HepG2 (cell line): Measurements from ENCODE around the gene UBR3. TPM values are rescaled to one million over a fixed set of nuclear protein-coding genes. Genes with fewer than 3 reads are reported as not detected.

Experiments used
- AGO2 ChIP-seq: fragments of 200-400 bp; formaldehyde crosslinking; optimal IDR thresholded peaks from 2 replicates; pipeline ENCODE3; 2017; ENCODE audit warnings: mild to moderate bottlenecking, low read depth, low read length, moderate library complexity
- ARHGAP35 ChIP-seq: sonication (generic); formaldehyde crosslinking; IDR thresholded peaks from 2 replicates; pipeline ENCODE4 v1.9.0; 2022; ENCODE audit warnings: mild to moderate bottlenecking, inconsistent platforms, moderate library complexity, missing genetic modification reagents, borderline replicate concordance
- BRCA1 ChIP-seq: sonication (generic); formaldehyde crosslinking; IDR thresholded peaks from 2 replicates; pipeline ENCODE4 v1.4.0; 2020; ENCODE audit warnings: missing genetic modification reagents
- EP300 ChIP-seq, 3 experiments: sonication (generic) in 1 of 3; formaldehyde crosslinking in 1 of 3; IDR thresholded peaks; 2 replicates each; pipeline versions ENCODE4 v1.5.1 to v1.6.1; 2011 to 2020; ENCODE audit warnings: low read depth in 2 of 3, low read length in 2 of 3, borderline replicate concordance in 1 of 3, improper control_type of control experiment in 1 of 3, mild to moderate bottlenecking in 1 of 3, missing genetic modification reagents in 1 of 3, moderate library complexity in 1 of 3
- GABPB1 ChIP-seq: IDR thresholded peaks from 2 replicates; pipeline ENCODE4 v1.6.1; 2016; ENCODE audit warnings: mild to moderate bottlenecking, missing genetic modification reagents, moderate library complexity, missing compliant biosample characterization
- MTF1 ChIP-seq: sonication (generic); formaldehyde crosslinking; IDR thresholded peaks from 2 replicates; pipeline ENCODE4 v1.5.0; 2020; ENCODE audit warnings: missing genetic modification reagents
- NFKB2 ChIP-seq: sonication (generic); formaldehyde crosslinking; IDR thresholded peaks from 2 replicates; pipeline ENCODE4 v1.4.0; 2020; ENCODE audit warnings: missing genetic modification reagents, borderline replicate concordance
- PTBP1 ChIP-seq: fragments of 200-400 bp; formaldehyde crosslinking; IDR thresholded peaks from 2 replicates; pipeline ENCODE4 v1.6.1; 2018; ENCODE audit warnings: low read length, low read depth; ENCODE audit not compliant: poor library complexity, severe bottlenecking
- RARA ChIP-seq: IDR thresholded peaks from 2 replicates; pipeline ENCODE4 v1.6.1; 2016; ENCODE audit warnings: missing genetic modification reagents, missing compliant biosample characterization
- REL ChIP-seq: sonication (generic); formaldehyde crosslinking; conservative IDR thresholded peaks from 2 replicates; pipeline ENCODE4 v1.8.0; 2022; ENCODE audit warnings: mild to moderate bottlenecking, missing genetic modification reagents, moderate library complexity
- SMC3 ChIP-seq: IDR thresholded peaks from 2 replicates; pipeline ENCODE4 v1.6.1; 2011; ENCODE audit warnings: low read length, improper control_type of control experiment
- SOX13 ChIP-seq, 3 experiments: fragments of 450-650 bp in 1 of 3; sonication (generic) in 1 of 3; formaldehyde crosslinking in 1 of 3; IDR thresholded peaks in 2 of 3; conservative IDR thresholded peaks in 1 of 3; 2 replicates each; pipeline versions ENCODE4 v1.5.0 to v1.6.1; 2016 to 2020; ENCODE audit warnings: antibody characterized with exemption in 1 of 3, mild to moderate bottlenecking in 1 of 3, missing compliant biosample characterization in 1 of 3, missing genetic modification reagents in 1 of 3, moderate library complexity in 1 of 3
- SP1 ChIP-seq, 2 experiments: fragments of 450-650 bp in 1 of 2; sonication (generic) in 1 of 2; formaldehyde crosslinking in 1 of 2; IDR thresholded peaks; 2 replicates each; pipeline versions ENCODE4 v1.4.0 to v1.6.1; 2016 to 2020; ENCODE audit warnings: missing genetic modification reagents in 1 of 2
- SP2 ChIP-seq: sonication (generic); formaldehyde crosslinking; IDR thresholded peaks from 2 replicates; pipeline ENCODE4 v1.5.1; 2020; ENCODE audit warnings: mild to moderate bottlenecking, missing genetic modification reagents
- ZFX ChIP-seq: sonication (generic); formaldehyde crosslinking; IDR thresholded peaks from 2 replicates; pipeline ENCODE4 v1.4.0; 2020; ENCODE audit warnings: mild to moderate bottlenecking, low read depth, missing genetic modification reagents, moderate library complexity
- ZFYVE20 ChIP-seq: sonication (generic); formaldehyde crosslinking; IDR thresholded peaks from 2 replicates; pipeline ENCODE4 v1.8.0; 2023; ENCODE audit warnings: low read depth, mild to moderate bottlenecking, moderate library complexity, missing genetic modification reagents, borderline replicate concordance
- ZIK1 ChIP-seq: sonication (generic); formaldehyde crosslinking; IDR thresholded peaks from 2 replicates; pipeline ENCODE4 v1.5.0; 2020; ENCODE audit warnings: mild to moderate bottlenecking, low read depth, missing genetic modification reagents, borderline replicate concordance
- ZMYM2 ChIP-seq: sonication (generic); formaldehyde crosslinking; IDR thresholded peaks from 2 replicates; pipeline ENCODE4 v1.8.0; 2022; ENCODE audit warnings: mild to moderate bottlenecking, missing genetic modification reagents
- ZNF501 ChIP-seq: sonication (generic); formaldehyde crosslinking; IDR thresholded peaks from 2 replicates; pipeline ENCODE4 v1.5.1; 2020; ENCODE audit warnings: mild to moderate bottlenecking, moderate library complexity, missing genetic modification reagents
- ZSCAN22 ChIP-seq: sonication (generic); formaldehyde crosslinking; IDR thresholded peaks from 2 replicates; pipeline ENCODE4 v1.4.0; 2020; ENCODE audit warnings: mild to moderate bottlenecking, missing genetic modification reagents
- polyA plus RNA-seq, 8 experiments: library from polyadenylated mRNA; depleted of rRNA in 3 of 8; stranded (reverse) in 7 of 8; unstranded in 1 of 8; fragments of >200 nt; fragmentation: Illumina TruSeq in 4 of 8; extraction: Trizol in 4 of 8; gene quantifications; 2 replicates each; pipeline versions ENCODE4 v1.2.1 to v1.2.3, GENCODE V29; 2011 to 2016; ENCODE audit warnings: low read depth in 4 of 8, missing spikeins in 1 of 8, mixed read lengths in 1 of 8; ENCODE audit not compliant: insufficient read depth in 1 of 8
- total RNA-seq, 5 experiments: library from RNA; depleted of rRNA; stranded (reverse); fragments of >200 nt; fragmentation: Illumina TruSeq; extraction: Trizol; gene quantifications; 2 replicates each; pipeline ENCODE4 v1.2.3, GENCODE V29; 2016; ENCODE audit warnings: low read depth in 1 of 5
- TF ChIP-seq, protein P1 (sequence below): sonication (generic); formaldehyde crosslinking; conservative IDR thresholded peaks from 2 replicates; pipeline ENCODE4 v1.4.0; 2020; ENCODE audit warnings: missing genetic modification reagents
- TF ChIP-seq, protein P2 (sequence below): IDR thresholded peaks from 2 replicates; pipeline ENCODE4 v1.6.1; 2012; ENCODE audit warnings: low read length, improper control_type of control experiment

UBR3 gene
- total and polyA plus RNA-seq, 2 of the 13 experiments (the other 11 are each of a cell fraction or from before 2014, with no cell fraction given), result 15.1 to 28.0 TPM

DNA sequence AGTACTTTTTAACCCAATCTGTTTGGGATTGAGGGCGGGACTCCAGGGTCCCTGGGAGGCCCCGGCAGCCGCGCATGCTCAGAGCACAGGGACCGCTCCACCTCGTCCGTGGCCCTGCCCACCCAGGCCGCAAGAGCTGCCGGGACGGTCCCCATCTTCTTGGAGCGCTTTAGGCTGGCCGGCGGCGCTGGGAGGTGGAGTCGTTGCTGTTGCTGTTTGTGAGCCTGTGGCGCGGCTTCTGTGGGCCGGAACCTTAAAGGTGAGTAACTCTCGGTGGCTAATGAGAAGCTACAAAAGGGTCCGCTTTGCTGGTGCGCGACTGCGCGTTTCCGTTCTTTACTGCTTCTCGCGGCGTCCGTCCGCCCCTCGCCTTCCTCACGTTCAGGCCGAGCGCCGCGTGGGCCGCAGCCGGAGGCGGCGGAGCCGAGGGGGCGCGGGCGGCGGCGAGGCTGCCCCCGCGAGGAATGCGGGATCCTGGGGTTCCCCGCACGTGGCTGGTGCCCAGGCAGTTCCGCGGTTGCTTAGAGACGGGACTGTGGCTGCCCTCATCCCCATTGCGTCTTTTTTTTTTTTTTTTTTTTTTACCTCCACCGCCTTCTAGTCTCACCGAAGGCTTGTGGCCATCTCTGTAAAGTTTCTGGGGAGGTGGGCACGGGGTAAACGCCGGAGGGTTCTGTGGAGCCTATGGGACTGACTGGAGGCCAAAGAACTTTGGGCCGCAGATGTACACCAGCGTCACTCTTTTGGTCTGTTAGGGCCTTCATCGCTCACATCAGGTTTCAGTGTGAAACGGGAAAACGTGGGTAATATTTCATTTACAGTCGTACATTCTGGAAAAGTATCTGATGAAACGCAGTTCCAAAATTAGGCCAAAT lies 28.3 kb upstream of the UBR3 start, which contains the start of gene SSB (continued):
- no peak for TF ChIP-seq SP1 (IDR thresholded peaks at IDR 0.05)
- peak; percentile 49 for TF ChIP-seq SP1 (CRISPR knock-in tag; IDR thresholded peaks at IDR 0.05)
- TF ChIP-seq SMC3, result no peak
- TF ChIP-seq, protein P1, sequence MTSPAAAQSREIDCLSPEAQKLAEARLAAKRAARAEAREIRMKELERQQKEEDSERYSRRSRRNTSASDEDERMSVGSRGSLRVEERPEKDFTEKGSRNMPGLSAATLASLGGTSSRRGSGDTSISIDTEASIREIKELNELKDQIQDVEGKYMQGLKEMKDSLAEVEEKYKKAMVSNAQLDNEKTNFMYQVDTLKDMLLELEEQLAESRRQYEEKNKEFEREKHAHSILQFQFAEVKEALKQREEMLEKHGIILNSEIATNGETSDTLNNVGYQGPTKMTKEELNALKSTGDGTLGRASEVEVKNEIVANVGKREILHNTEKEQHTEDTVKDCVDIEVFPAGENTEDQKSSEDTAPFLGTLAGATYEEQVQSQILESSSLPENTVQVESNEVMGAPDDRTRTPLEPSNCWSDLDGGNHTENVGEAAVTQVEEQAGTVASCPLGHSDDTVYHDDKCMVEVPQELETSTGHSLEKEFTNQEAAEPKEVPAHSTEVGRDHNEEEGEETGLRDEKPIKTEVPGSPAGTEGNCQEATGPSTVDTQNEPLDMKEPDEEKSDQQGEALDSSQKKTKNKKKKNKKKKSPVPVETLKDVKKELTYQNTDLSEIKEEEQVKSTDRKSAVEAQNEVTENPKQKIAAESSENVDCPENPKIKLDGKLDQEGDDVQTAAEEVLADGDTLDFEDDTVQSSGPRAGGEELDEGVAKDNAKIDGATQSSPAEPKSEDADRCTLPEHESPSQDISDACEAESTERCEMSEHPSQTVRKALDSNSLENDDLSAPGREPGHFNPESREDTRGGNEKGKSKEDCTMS (CRISPR knock-in tag), result no peak; the same call in 1 of the 2 replicates
- TF ChIP-seq PTBP1, result peak; percentile 46
- peak; percentile 55; the same call in 1 of the 2 replicates for TF ChIP-seq ZMYM2 (CRISPR knock-in tag)
- no peak for TF ChIP-seq REL (CRISPR knock-in tag)
- TF ChIP-seq RARA (CRISPR knock-in tag), result 0 out of 2 replicates have a peak, but pooled peaks have one; percentile 31
- no peak; a peak in 1 of 4 replicates for TF ChIP-seq EP300 (IDR thresholded peaks at IDR 0.05; ENCODE audit: low read depth in 2 of 2, low read length in 2 of 2)
- TF ChIP-seq EP300 (CRISPR knock-in tag; IDR thresholded peaks at IDR 0.05; ENCODE audit: borderline replicate concordance), result peak; percentile 41; the same call in 1 of the 2 replicates
- peak; percentile 91; the same call in 1 of the 2 replicates for TF ChIP-seq ZIK1 (CRISPR knock-in tag)
- no peak for TF ChIP-seq MTF1 (CRISPR knock-in tag)
- TF ChIP-seq AGO2, result peak; percentile 91
- TF ChIP-seq, protein P2, sequence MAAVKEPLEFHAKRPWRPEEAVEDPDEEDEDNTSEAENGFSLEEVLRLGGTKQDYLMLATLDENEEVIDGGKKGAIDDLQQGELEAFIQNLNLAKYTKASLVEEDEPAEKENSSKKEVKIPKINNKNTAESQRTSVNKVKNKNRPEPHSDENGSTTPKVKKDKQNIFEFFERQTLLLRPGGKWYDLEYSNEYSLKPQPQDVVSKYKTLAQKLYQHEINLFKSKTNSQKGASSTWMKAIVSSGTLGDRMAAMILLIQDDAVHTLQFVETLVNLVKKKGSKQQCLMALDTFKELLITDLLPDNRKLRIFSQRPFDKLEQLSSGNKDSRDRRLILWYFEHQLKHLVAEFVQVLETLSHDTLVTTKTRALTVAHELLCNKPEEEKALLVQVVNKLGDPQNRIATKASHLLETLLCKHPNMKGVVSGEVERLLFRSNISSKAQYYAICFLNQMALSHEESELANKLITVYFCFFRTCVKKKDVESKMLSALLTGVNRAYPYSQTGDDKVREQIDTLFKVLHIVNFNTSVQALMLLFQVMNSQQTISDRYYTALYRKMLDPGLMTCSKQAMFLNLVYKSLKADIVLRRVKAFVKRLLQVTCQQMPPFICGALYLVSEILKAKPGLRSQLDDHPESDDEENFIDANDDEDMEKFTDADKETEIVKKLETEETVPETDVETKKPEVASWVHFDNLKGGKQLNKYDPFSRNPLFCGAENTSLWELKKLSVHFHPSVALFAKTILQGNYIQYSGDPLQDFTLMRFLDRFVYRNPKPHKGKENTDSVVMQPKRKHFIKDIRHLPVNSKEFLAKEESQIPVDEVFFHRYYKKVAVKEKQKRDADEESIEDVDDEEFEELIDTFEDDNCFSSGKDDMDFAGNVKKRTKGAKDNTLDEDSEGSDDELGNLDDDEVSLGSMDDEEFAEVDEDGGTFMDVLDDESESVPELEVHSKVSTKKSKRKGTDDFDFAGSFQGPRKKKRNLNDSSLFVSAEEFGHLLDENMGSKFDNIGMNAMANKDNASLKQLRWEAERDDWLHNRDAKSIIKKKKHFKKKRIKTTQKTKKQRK, result no peak
- no peak for TF ChIP-seq ZSCAN22 (CRISPR knock-in tag)
- peak; percentile 79 for TF ChIP-seq ZNF501
- TF ChIP-seq SOX13 (IDR thresholded peaks at IDR 0.05), result no peak; the same call in 1 of the 2 replicates
- TF ChIP-seq SOX13 (CRISPR knock-in tag; conservative IDR thresholded peaks at IDR 0.05 in 1 of 2, IDR thresholded peaks at IDR 0.05 in 1 of 2), result peak in 1 of 2 experiments; percentile 9; a peak in 1 of 4 replicates
- peak; percentile 91 for TF ChIP-seq NFKB2 (CRISPR knock-in tag)
- TF ChIP-seq ZFX (CRISPR knock-in tag), result peak; percentile 98
- no peak for TF ChIP-seq ARHGAP35 (CRISPR knock-in tag)
- no peak for TF ChIP-seq SP2 (CRISPR knock-in tag)
- TF ChIP-seq BRCA1 (CRISPR knock-in tag), result no peak; the same call in 1 of the 2 replicates
- TF ChIP-seq ZFYVE20 (CRISPR knock-in tag), result no peak
- peak; percentile 75; the same call in 1 of the 2 replicates for TF ChIP-seq GABPB1 (CRISPR knock-in tag)
